OCI-LY3 (cell line): Measurements from ENCODE around the gene C9orf72.

Source experiments
- H2AFZ ChIP-seq: fragments of 200-600, 300-600 bp; shearing (Covaris generic); 2 replicates; pipeline ENCODE4 v1.6.0; 2014; ENCODE audit warnings: antibody characterized with exemption, low read depth, low read length
- H3K27ac ChIP-seq: fragments of 200-600, 300-600 bp; sonication (generic); 2 replicates; pipeline ENCODE4 v1.5.1; 2014; ENCODE audit warnings: mild to moderate bottlenecking, low read length, moderate library complexity, mixed read lengths
- H3K27me3 ChIP-seq: fragments of 200-600, 300-600 bp; sonication (generic); 2 replicates; pipeline ENCODE4 v1.6.1; 2014; ENCODE audit warnings: low read depth, low read length, mixed read lengths
- H3K36me3 ChIP-seq: fragments of 200-600, 300-600 bp; sonication (generic); replicated peaks from 2 replicates; pipeline ENCODE3; 2014; ENCODE audit warnings: low read depth, low read length, mixed read lengths
- H3K4me1 ChIP-seq: fragments of 300-600, 200-600 bp; sonication (generic); 2 replicates; pipeline ENCODE4 v1.6.1; 2014; ENCODE audit warnings: low read length, mixed read lengths
- H3K4me2 ChIP-seq: fragments of 200-600, 300-600 bp; sonication (generic); 2 replicates; pipeline ENCODE4 v1.6.1; 2014; ENCODE audit warnings: low read length, mixed read lengths
- H3K4me3 ChIP-seq: fragments of 300-600, 200-600 bp; sonication (generic); 2 replicates; pipeline ENCODE4 v1.5.1; 2014; ENCODE audit warnings: antibody characterized with exemption, mild to moderate bottlenecking, low read length, moderate library complexity
- H3K79me2 ChIP-seq: fragments of 300-600, 200-600 bp; shearing (Covaris generic); 2 replicates; pipeline ENCODE4 v1.6.1; 2014; ENCODE audit warnings: mild to moderate bottlenecking, low read length, mixed read lengths
- H3K9ac ChIP-seq: fragments of 300-600, 200-600 bp; shearing (Covaris generic); 2 replicates; pipeline ENCODE4 v1.6.0; 2014; ENCODE audit warnings: mild to moderate bottlenecking, low read length, moderate library complexity
- H3K9me3 ChIP-seq: fragments of 200-600, 300-600 bp; shearing (Covaris generic); 2 replicates; pipeline ENCODE4 v1.6.1; 2014; ENCODE audit warnings: low read length, mixed read lengths; ENCODE audit not compliant: insufficient read depth
- H4K20me1 ChIP-seq: fragments of 200-600, 300-600 bp; sonication (generic); 2 replicates; pipeline ENCODE4 v1.6.1; 2016; ENCODE audit warnings: low read length, mixed read lengths; ENCODE audit not compliant: insufficient read depth
- CTCF ChIP-seq: fragments of 200-600, 300-600 bp; sonication (generic); IDR thresholded peaks from 2 replicates; pipeline ENCODE4 v1.5.1; 2014; ENCODE audit warnings: antibody characterized with exemption, low read length, low read depth
- EZH2phosphoT487 ChIP-seq: fragments of 200-600 bp; shearing (Covaris generic); IDR thresholded peaks from 2 replicates; pipeline ENCODE4 v1.6.1; 2018; ENCODE audit warnings: antibody characterized with exemption, mixed run types, low read depth

Gene C9orf72

GRCh38 chr9:27571011-27571410, 2.3 kb downstream of the C9orf72 start:
- TF ChIP-seq CTCF (no peak), EZH2phosphoT487 (no peak)
- Histone ChIP-seq H3K4me1 (peaks cover 14% of the 10 kb centered on the region), H2AFZ (no peak overlapping the region), H3K27me3 (no peaks in the 10 kb centered on the region), H3K9ac (no peak overlapping the region), H4K20me1 (no peaks in the 10 kb centered on the region), H3K9me3 (no peaks in the 10 kb centered on the region), H3K79me2 (peaks cover 16% of the 10 kb centered on the region), H3K4me3 (no peak overlapping the region), H3K4me2 (no peak overlapping the region), H3K27ac (no peak overlapping the region), H3K36me3 (peaks cover 8% of the 10 kb centered on the region)

GRCh38 chr9:27569406-27569805, 3.9 kb downstream of the C9orf72 start:
- H3K36me3 ChIP-seq: peaks cover 16% of the 10 kb centered on the region
- H2AFZ ChIP-seq: no peak overlapping the region
- H3K4me3 ChIP-seq: no peak overlapping the region
- H3K27me3 ChIP-seq: no peaks in the 10 kb centered on the region
- no peaks in the 10 kb centered on the region for H4K20me1 ChIP-seq
- peaks cover 16% of the 10 kb centered on the region for H3K79me2 ChIP-seq
- H3K4me2 ChIP-seq: no peak overlapping the region
- peaks cover 16% of the 10 kb centered on the region for H3K4me1 ChIP-seq
- no peak overlapping the region for H3K9ac ChIP-seq
- H3K27ac ChIP-seq: no peak overlapping the region
- TF ChIP-seq EZH2phosphoT487: no peak
- no peak for TF ChIP-seq CTCF
- no peaks in the 10 kb centered on the region for H3K9me3 ChIP-seq

GRCh38 chr9:27566118-27566517, 7.2 kb downstream of the C9orf72 start:
- H3K9me3 ChIP-seq: no peaks in the 10 kb centered on the region
- TF ChIP-seq EZH2phosphoT487 (no peak), CTCF (no peak)
- H2AFZ ChIP-seq: no peak overlapping the region
- H3K4me3 ChIP-seq: no peak overlapping the region
- peaks cover 21% of the 10 kb centered on the region for H3K36me3 ChIP-seq
- H4K20me1 ChIP-seq: no peaks in the 10 kb centered on the region
- no peaks in the 10 kb centered on the region for H3K27me3 ChIP-seq
- H3K79me2 ChIP-seq: no peaks in the 10 kb centered on the region
- no peak overlapping the region for H3K4me2 ChIP-seq
- no peak overlapping the region for H3K27ac ChIP-seq
- H3K4me1 ChIP-seq: peaks cover 25% of the 10 kb centered on the region
- H3K9ac ChIP-seq: no peak overlapping the region

- Histone ChIP-seq H3K9me3 (no peaks in the 10 kb centered on the region), H3K9ac (no peak overlapping the region), H3K4me1 (peaks cover 25% of the 10 kb centered on the region), H3K4me3 (no peak overlapping the region), H3K27ac (no peak overlapping the region), H3K36me3 (peaks cover 24% of the 10 kb centered on the region), H4K20me1 (no peaks in the 10 kb centered on the region), H3K27me3 (no peaks in the 10 kb centered on the region), H3K4me2 (no peak overlapping the region), H3K79me2 (no peaks in the 10 kb centered on the region), H2AFZ (no peak overlapping the region)
- TF ChIP-seq EZH2phosphoT487 (no peak), CTCF (no peak)
Measured at GRCh38 chr9:27565696-27566095, 7.6 kb downstream of the C9orf72 start.
